Kidney epithelial cell (primary cell): ENCODE measurements around the gene ADK. TPM values are rescaled to one million over a fixed set of nuclear protein-coding genes. Genes with fewer than 3 reads are reported as not detected.

Experiments
- DNase-seq: peaks from one replicate; pipeline ENCODE4 v3.0.0-alpha.2; 2010; ENCODE audit warnings: low read depth
- H3K27me3 ChIP-seq: 2 replicates; pipeline ENCODE4 v1.6.0; 2011; ENCODE audit warnings: low read length; ENCODE audit not compliant: control insufficient read depth, insufficient read depth
- H3K36me3 ChIP-seq: 2 replicates; pipeline ENCODE4 v1.5.1; 2011; ENCODE audit warnings: low read length; ENCODE audit not compliant: control insufficient read depth, insufficient read depth
- H3K4me3 ChIP-seq: 2 replicates; pipeline ENCODE4 v1.5.1; 2011; ENCODE audit warnings: low read depth, mild to moderate bottlenecking, control low read depth, low read length
- total RNA-seq: library from RNA; depleted of rRNA; stranded (reverse); fragments of >200 nt; gene quantifications from 2 replicates; pipeline ENCODE4 v1.2.3, GENCODE V29; 2015
- TF ChIP-seq, protein P1 (sequence below): IDR thresholded peaks from 2 replicates; pipeline ENCODE4 v1.5.1; 2011; ENCODE audit warnings: mild to moderate bottlenecking, moderate library complexity, low read length, control low read depth, inconsistent platforms; ENCODE audit not compliant: insufficient read depth, poor library complexity, severe bottlenecking

ADK gene
- total RNA-seq, 1 donor from 2014 or later, result 43.6 TPM

- Histone ChIP-seq H3K4me3 (no peak overlapping the region), H3K27me3 (no peaks in the 10 kb centered on the region), H3K36me3 (no peaks in the 10 kb centered on the region)
- DNase-seq, result no peak
- TF ChIP-seq, protein P1, sequence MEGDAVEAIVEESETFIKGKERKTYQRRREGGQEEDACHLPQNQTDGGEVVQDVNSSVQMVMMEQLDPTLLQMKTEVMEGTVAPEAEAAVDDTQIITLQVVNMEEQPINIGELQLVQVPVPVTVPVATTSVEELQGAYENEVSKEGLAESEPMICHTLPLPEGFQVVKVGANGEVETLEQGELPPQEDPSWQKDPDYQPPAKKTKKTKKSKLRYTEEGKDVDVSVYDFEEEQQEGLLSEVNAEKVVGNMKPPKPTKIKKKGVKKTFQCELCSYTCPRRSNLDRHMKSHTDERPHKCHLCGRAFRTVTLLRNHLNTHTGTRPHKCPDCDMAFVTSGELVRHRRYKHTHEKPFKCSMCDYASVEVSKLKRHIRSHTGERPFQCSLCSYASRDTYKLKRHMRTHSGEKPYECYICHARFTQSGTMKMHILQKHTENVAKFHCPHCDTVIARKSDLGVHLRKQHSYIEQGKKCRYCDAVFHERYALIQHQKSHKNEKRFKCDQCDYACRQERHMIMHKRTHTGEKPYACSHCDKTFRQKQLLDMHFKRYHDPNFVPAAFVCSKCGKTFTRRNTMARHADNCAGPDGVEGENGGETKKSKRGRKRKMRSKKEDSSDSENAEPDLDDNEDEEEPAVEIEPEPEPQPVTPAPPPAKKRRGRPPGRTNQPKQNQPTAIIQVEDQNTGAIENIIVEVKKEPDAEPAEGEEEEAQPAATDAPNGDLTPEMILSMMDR, result no peak
Measured at GRCh38 chr10:74249865-74250264, 98.8 kb downstream of the ADK start.

DNA sequence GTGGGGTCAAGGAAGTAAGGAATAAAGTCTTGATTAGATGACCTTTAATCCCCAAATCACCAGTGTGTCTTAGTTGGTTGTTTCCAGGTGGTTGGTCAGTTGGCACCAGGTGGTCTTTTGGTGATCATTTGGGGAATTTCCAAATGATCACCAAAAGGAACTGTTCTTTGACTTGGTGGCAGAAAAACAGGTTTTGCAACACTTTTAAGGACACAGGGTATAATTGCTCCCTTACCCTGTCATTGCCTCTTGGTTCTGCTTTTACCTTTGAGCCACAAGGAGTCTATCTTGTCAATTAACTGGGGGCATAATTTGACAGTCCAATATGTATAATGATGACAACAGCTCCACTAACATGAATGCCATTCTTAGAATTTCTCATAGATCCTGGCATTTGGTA is 104.2 kb downstream of the ADK start:
- no peak overlapping the region for H3K4me3 ChIP-seq
- H3K27me3 ChIP-seq, result no peaks in the 10 kb centered on the region
- DNase-seq, result no peak
- TF ChIP-seq, protein P1, result no peak
- no peaks in the 10 kb centered on the region for H3K36me3 ChIP-seq

DNA sequence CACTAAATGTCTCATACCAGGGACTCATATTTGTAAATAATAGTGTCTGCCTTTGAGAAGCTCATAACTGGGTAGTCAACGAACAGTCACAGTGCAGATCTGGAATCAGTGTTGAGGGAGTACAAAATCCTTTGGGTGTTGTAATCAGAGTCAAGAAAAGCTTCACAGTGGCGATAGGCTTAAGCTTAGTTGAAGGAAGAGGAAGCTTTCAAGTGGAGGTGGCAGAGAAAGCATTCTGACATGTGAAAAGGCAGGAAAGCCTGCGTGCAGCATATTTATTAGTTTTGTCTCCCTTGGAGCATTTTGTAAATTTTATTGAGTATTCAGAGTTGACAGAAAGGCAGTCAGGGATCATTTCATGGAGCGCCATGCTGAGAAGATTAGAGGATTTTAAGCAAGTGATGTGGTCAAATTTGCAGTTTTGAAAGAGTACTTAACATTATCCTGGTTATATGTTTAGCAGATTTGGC is 104.9 kb downstream of the ADK start:
- H3K36me3 ChIP-seq, result no peaks in the 10 kb centered on the region
- H3K27me3 ChIP-seq, result no peaks in the 10 kb centered on the region
- DNase-seq, result no peak
- TF ChIP-seq, protein P1, result no peak
- H3K4me3 ChIP-seq, result no peak overlapping the region

- TF ChIP-seq, protein P1, result no peak
- no peaks in the 10 kb centered on the region for H3K36me3 ChIP-seq
- DNase-seq, result no peak
- H3K27me3 ChIP-seq, result no peaks in the 10 kb centered on the region
- H3K4me3 ChIP-seq, result no peak overlapping the region
Measured at GRCh38 chr10:74262856-74263255, 111.8 kb downstream of the ADK start.

GRCh38 chr10:74263996-74264395 is 113.0 kb downstream of the ADK start:
- TF ChIP-seq, protein P1, result no peak
- Histone ChIP-seq H3K4me3 (no peak overlapping the region), H3K27me3 (no peaks in the 10 kb centered on the region), H3K36me3 (no peaks in the 10 kb centered on the region)
- DNase-seq, result no peak

DNA sequence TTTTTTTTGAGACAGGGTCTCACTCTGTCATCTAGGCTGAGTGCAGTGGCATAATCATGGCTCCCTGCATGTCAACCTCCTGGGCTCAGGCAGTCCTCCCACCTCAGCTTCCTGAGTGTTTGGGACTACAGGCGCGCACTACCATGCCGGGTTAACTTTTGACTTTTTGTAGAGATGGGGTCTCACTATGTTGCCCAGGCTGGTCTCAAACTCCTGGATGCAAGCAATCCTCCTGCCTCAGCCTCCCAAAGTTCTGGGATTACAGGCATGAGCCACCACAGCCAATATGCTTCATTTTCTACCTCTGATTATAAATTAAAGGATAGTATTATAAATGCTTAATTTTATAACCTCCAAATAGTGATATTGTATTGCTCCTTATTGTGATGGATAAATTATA is 121.3 kb downstream of the ADK start:
- Histone ChIP-seq H3K27me3 (no peaks in the 10 kb centered on the region), H3K36me3 (no peaks in the 10 kb centered on the region)
- DNase-seq, result no peak

More for the DNA sequence above, 121.3 kb downstream of the ADK start:
- TF ChIP-seq, protein P1, result no peak
- H3K4me3 ChIP-seq, result no peak overlapping the region
